A549 (cell line): ENCODE results near the gene LSP1.

Experiments used
- CTCF ChIP-seq: fragments of >200 bp; sonication (Bioruptor Twin); formaldehyde crosslinking; IDR thresholded peaks from 3 replicates; pipeline ENCODE4 v1.5.1; 2016
- EP300 ChIP-seq, 2 experiments: fragments of >200 bp; sonication (Bioruptor Twin); formaldehyde crosslinking; IDR thresholded peaks; 2 replicates in 1 of 2; 3 replicates in 1 of 2; pipeline ENCODE4 v1.6.1; 2016 to 2017
- TF ChIP-seq, protein P1 (sequence below): fragments of 450-650 bp; IDR thresholded peaks from 2 replicates; pipeline ENCODE4 v1.6.1; 2014; ENCODE audit warnings: antibody characterized with exemption

GRCh38 chr11:1839924-1840779 is 12.7 kb upstream of the LSP1 start:
- no peak for TF ChIP-seq EP300 (IDR thresholded peaks at IDR 0.05)
- TF ChIP-seq CTCF: no peak
- TF ChIP-seq, protein P1, sequence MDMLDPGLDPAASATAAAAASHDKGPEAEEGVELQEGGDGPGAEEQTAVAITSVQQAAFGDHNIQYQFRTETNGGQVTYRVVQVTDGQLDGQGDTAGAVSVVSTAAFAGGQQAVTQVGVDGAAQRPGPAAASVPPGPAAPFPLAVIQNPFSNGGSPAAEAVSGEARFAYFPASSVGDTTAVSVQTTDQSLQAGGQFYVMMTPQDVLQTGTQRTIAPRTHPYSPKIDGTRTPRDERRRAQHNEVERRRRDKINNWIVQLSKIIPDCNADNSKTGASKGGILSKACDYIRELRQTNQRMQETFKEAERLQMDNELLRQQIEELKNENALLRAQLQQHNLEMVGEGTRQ: no peak
